HEK293 (cell line): ENCODE measurements around the gene PRDM13.

Experiments used
- CTCF ChIA-PET: fragments of 350-600 bp; formaldehyde crosslinking; extraction: SDS; loops from one replicate; lab custom pipeline; 2021; ENCODE audit warnings: antibody characterized with exemption; lab: Yijun Ruan, JAX
- POLR2A ChIA-PET: fragments of 300-600 bp; formaldehyde crosslinking; extraction: SDS; loops from one replicate; lab custom pipeline; 2020; ENCODE audit warnings: antibody characterized with exemption, inconsistent platforms; lab: Yijun Ruan, JAX
- H3K27ac ChIP-seq: fragments of 200-500 bp; sonication (Bioruptor generic); 2 replicates; pipeline ENCODE4 v1.5.1; 2014; ENCODE audit warnings: low read depth, low read length, control low read depth, inconsistent platforms; ENCODE audit errors: extremely low read depth
- H3K36me3 ChIP-seq, 2 experiments: fragments of 200-500 bp in 1 of 2; sonication (Bioruptor generic) in 1 of 2; 1 replicate in 1 of 2; 2 replicates in 1 of 2; pipeline ENCODE4 v1.5.1; 2014 to 2017; ENCODE audit warnings: inconsistent platforms in 2 of 2, low read length in 2 of 2; ENCODE audit not compliant: control insufficient read depth in 2 of 2, insufficient read depth in 1 of 2
- H3K4me1 ChIP-seq: fragments of 200-500 bp; sonication (Bioruptor generic); 2 replicates; pipeline ENCODE4 v1.5.1; 2014; ENCODE audit warnings: mild to moderate bottlenecking, low read length, inconsistent platforms; ENCODE audit not compliant: control insufficient read depth, insufficient read depth
- H3K4me3 ChIP-seq: 2 replicates; pipeline ENCODE4 v1.5.1; 2011; ENCODE audit warnings: low read depth, mild to moderate bottlenecking, control low read depth, low read length, moderate library complexity
- H3K9me3 ChIP-seq: fragments of 200-500 bp; sonication (Bioruptor generic); 2 replicates; pipeline ENCODE4 v1.5.1; 2014; ENCODE audit warnings: low read depth, low read length, inconsistent platforms; ENCODE audit not compliant: control insufficient read depth, insufficient read depth
- ELK4 ChIP-seq: IDR thresholded peaks from 2 replicates; pipeline ENCODE4 v1.6.1; 2011; ENCODE audit warnings: mild to moderate bottlenecking, low read depth, low read length, borderline replicate concordance
- HOXC10 ChIP-seq: sonication (generic); formaldehyde crosslinking; IDR thresholded peaks from 2 replicates; pipeline ENCODE4 v1.8.1; 2023; ENCODE audit warnings: mild to moderate bottlenecking, missing genetic modification reagents
- KLF16 ChIP-seq: fragments of 450-650 bp; formaldehyde crosslinking; IDR thresholded peaks from 2 replicates; pipeline ENCODE4 v1.5.1; 2017; ENCODE audit warnings: missing biosample characterization, missing genetic modification characterization
- OSR2 ChIP-seq: fragments of 450-650 bp; formaldehyde crosslinking; IDR thresholded peaks from 2 replicates; pipeline ENCODE4 v1.5.1; 2016; ENCODE audit warnings: missing biosample characterization, missing genetic modification characterization
- SALL2 ChIP-seq: fragments of 450-650 bp; formaldehyde crosslinking; IDR thresholded peaks from 2 replicates; pipeline ENCODE4 v1.5.0; 2017; ENCODE audit warnings: missing biosample characterization, mild to moderate bottlenecking, missing genetic modification characterization, borderline replicate concordance
- SCRT2 ChIP-seq: fragments of 450-650 bp; formaldehyde crosslinking; IDR thresholded peaks from 2 replicates; pipeline ENCODE4 v1.5.1; 2016; ENCODE audit warnings: missing biosample characterization, missing genetic modification characterization
- SP2 ChIP-seq: fragments of 450-650 bp; formaldehyde crosslinking; IDR thresholded peaks from 2 replicates; pipeline ENCODE4 v1.5.1; 2016; ENCODE audit warnings: missing biosample characterization, missing genetic modification characterization
- ZBTB10 ChIP-seq: fragments of 450-650 bp; formaldehyde crosslinking; IDR thresholded peaks from 2 replicates; pipeline ENCODE4 v1.5.1; 2016; ENCODE audit warnings: missing biosample characterization, missing genetic modification characterization
- ZFHX2 ChIP-seq: fragments of 450-650 bp; formaldehyde crosslinking; conservative IDR thresholded peaks from 2 replicates; pipeline ENCODE4 v1.5.1; 2016; ENCODE audit warnings: missing biosample characterization, missing genetic modification characterization
- ZFP69B ChIP-seq: fragments of 450-650 bp; formaldehyde crosslinking; IDR thresholded peaks from 2 replicates; pipeline ENCODE4 v1.5.1; 2016; ENCODE audit warnings: missing biosample characterization, missing genetic modification characterization
- ZIC2 ChIP-seq: fragments of 450-650 bp; formaldehyde crosslinking; IDR thresholded peaks from 2 replicates; pipeline ENCODE4 v1.5.1; 2016; ENCODE audit warnings: missing biosample characterization, missing genetic modification characterization
- ZNF10 ChIP-seq: fragments of 450-650 bp; formaldehyde crosslinking; IDR thresholded peaks from 2 replicates; pipeline ENCODE4 v1.5.1; 2017; ENCODE audit warnings: missing biosample characterization, missing genetic modification characterization
- ZNF132 ChIP-seq: fragments of 450-650 bp; formaldehyde crosslinking; IDR thresholded peaks from 2 replicates; pipeline ENCODE4 v1.5.1; 2017; ENCODE audit warnings: missing biosample characterization, missing genetic modification characterization, borderline replicate concordance
- ZNF140 ChIP-seq: fragments of 450-650 bp; formaldehyde crosslinking; IDR thresholded peaks from 2 replicates; pipeline ENCODE4 v1.5.1; 2016; ENCODE audit warnings: missing biosample characterization, missing genetic modification characterization
- ZNF155 ChIP-seq: fragments of 450-650 bp; formaldehyde crosslinking; IDR thresholded peaks from 2 replicates; pipeline ENCODE4 v1.5.1; 2016; ENCODE audit warnings: missing biosample characterization, missing genetic modification characterization
- ZNF221 ChIP-seq: fragments of 450-650 bp; formaldehyde crosslinking; IDR thresholded peaks from 2 replicates; pipeline ENCODE4 v1.5.1; 2017; ENCODE audit warnings: missing biosample characterization, missing genetic modification characterization, borderline replicate concordance
- ZNF341 ChIP-seq: fragments of 450-650 bp; formaldehyde crosslinking; IDR thresholded peaks from 2 replicates; pipeline ENCODE4; 2016; ENCODE audit warnings: low read depth, missing biosample characterization, missing genetic modification characterization
- ZNF426 ChIP-seq: fragments of 450-650 bp; formaldehyde crosslinking; IDR thresholded peaks from 2 replicates; pipeline ENCODE4 v1.5.1; 2017; ENCODE audit warnings: missing biosample characterization, missing genetic modification characterization, mild to moderate bottlenecking, inconsistent platforms, moderate library complexity
- ZNF449 ChIP-seq: fragments of 450-650 bp; formaldehyde crosslinking; IDR thresholded peaks from 2 replicates; pipeline ENCODE4 v1.5.1; 2017; ENCODE audit warnings: missing biosample characterization, mild to moderate bottlenecking, missing genetic modification characterization, moderate library complexity
- ZNF529 ChIP-seq: fragments of 450-650 bp; formaldehyde crosslinking; IDR thresholded peaks from 2 replicates; pipeline ENCODE4 v1.5.1; 2017; ENCODE audit warnings: missing genetic modification characterization, missing biosample characterization; ENCODE audit not compliant: insufficient replicate concordance
- ZNF558 ChIP-seq: fragments of 450-650 bp; formaldehyde crosslinking; IDR thresholded peaks from 2 replicates; pipeline ENCODE4 v1.5.1; 2016; ENCODE audit warnings: missing biosample characterization, missing genetic modification characterization
- ZNF571 ChIP-seq: fragments of 450-650 bp; formaldehyde crosslinking; IDR thresholded peaks from 2 replicates; pipeline ENCODE4 v1.5.0; 2017; ENCODE audit warnings: missing biosample characterization, missing genetic modification characterization
- ZNF626 ChIP-seq: fragments of 450-650 bp; sonication (Bioruptor Pico); formaldehyde crosslinking; IDR thresholded peaks from 2 replicates; pipeline ENCODE4 v1.5.1; 2018; ENCODE audit warnings: missing biosample characterization, missing genetic modification characterization, inconsistent platforms
- ZNF645 ChIP-seq: fragments of 450-650 bp; formaldehyde crosslinking; IDR thresholded peaks from 2 replicates; pipeline ENCODE4; 2016; ENCODE audit warnings: missing biosample characterization, missing genetic modification characterization
- ZNF670 ChIP-seq: fragments of 450-650 bp; formaldehyde crosslinking; IDR thresholded peaks from 2 replicates; pipeline ENCODE4 v1.5.1; 2016; ENCODE audit warnings: missing biosample characterization, missing genetic modification characterization, low read depth
- ZNF776 ChIP-seq: fragments of 450-650 bp; formaldehyde crosslinking; IDR thresholded peaks from 2 replicates; pipeline ENCODE4 v1.5.0; 2017; ENCODE audit warnings: missing biosample characterization, missing genetic modification characterization, borderline replicate concordance
- TF ChIP-seq, protein P1 (sequence below): fragments of 450-650 bp; formaldehyde crosslinking; IDR thresholded peaks from 2 replicates; pipeline ENCODE4 v1.5.1; 2016; ENCODE audit warnings: missing biosample characterization, missing genetic modification characterization, borderline replicate concordance

PRDM13 gene

GRCh38 chr6:99568103-99568933 is 38.3 kb upstream of the PRDM13 start, which contains the start of gene CCNC:
CCNC (minus strand) TSS chr6:99568660; CDS start chr6:99568527, 133 bp downstream.
- Histone ChIP-seq H3K4me1 (peaks cover 5% of the 10 kb centered on the region; the same call in 1 of the 2 replicates), H3K4me3 (peak within 1 kb of the TSS; percentile 64)
- CTCF ChIA-PET = interaction anchor here (0.6 to 1.7 kb wide), 10 partner anchors 15 to 422 kb away, joined by 3 to 5 read pairs (median 3); no protein-coding TSS in a partner anchor
- TF ChIP-seq ZFHX2 (tag by site-specific recombination) (no peak), ZBTB10 (tag by site-specific recombination) (peak; percentile 73), ELK4 (no peak), ZNF449 (no peak; the same call in 1 of the 2 replicates), ZNF10 (peak; percentile 16; the same call in 1 of the 2 replicates), SP2 (tag by site-specific recombination) (peak; percentile 60), ZNF529 (tag by site-specific recombination) (no peak), ZNF558 (0 out of 2 replicates have a peak, but pooled peaks have one; percentile 60), ZNF155 (tag by site-specific recombination) (no peak), KLF16 (tag by site-specific recombination) (peak; percentile 91; the same call in 1 of the 2 replicates), OSR2 (tag by site-specific recombination) (peak; percentile 64; the same call in 1 of the 2 replicates), ZIC2 (tag by site-specific recombination) (no peak), ZNF776 (tag by site-specific recombination) (no peak), ZNF670 (no peak), ZNF341 (peak; percentile 81), ZNF221 (tag by site-specific recombination) (no peak), ZNF645 (tag by site-specific recombination) (no peak), SCRT2 (tag by site-specific recombination) (no peak), ZNF132 (tag by site-specific recombination) (no peak), ZFP69B (peak; percentile 86), ZNF140 (tag by site-specific recombination) (no peak), SALL2 (no peak), ZNF626 (tag by site-specific recombination) (no peak), ZNF571 (no peak), ZNF426 (no peak), HOXC10 (CRISPR knock-in tag) (0 out of 2 replicates have a peak, but pooled peaks have one; percentile 64)
- TF ChIP-seq, protein P1, sequence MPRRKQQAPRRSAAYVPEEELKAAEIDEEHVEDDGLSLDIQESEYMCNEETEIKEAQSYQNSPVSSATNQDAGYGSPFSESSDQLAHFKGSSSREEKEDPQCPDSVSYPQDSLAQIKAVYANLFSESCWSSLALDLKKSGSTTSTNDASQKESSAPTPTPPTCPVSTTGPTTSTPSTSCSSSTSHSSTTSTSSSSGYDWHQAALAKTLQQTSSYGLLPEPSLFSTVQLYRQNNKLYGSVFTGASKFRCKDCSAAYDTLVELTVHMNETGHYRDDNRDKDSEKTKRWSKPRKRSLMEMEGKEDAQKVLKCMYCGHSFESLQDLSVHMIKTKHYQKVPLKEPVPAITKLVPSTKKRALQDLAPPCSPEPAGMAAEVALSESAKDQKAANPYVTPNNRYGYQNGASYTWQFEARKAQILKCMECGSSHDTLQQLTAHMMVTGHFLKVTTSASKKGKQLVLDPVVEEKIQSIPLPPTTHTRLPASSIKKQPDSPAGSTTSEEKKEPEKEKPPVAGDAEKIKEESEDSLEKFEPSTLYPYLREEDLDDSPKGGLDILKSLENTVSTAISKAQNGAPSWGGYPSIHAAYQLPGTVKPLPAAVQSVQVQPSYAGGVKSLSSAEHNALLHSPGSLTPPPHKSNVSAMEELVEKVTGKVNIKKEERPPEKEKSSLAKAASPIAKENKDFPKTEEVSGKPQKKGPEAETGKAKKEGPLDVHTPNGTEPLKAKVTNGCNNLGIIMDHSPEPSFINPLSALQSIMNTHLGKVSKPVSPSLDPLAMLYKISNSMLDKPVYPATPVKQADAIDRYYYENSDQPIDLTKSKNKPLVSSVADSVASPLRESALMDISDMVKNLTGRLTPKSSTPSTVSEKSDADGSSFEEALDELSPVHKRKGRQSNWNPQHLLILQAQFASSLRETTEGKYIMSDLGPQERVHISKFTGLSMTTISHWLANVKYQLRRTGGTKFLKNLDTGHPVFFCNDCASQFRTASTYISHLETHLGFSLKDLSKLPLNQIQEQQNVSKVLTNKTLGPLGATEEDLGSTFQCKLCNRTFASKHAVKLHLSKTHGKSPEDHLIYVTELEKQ = 0 out of 2 replicates have a peak, but pooled peaks have one; percentile 28

More at GRCh38 chr6:99568103-99568933, 38.3 kb upstream of the PRDM13 start, which contains the start of gene CCNC:
- H3K36me3 ChIP-seq = no peaks in the 10 kb centered on the region
- H3K27ac ChIP-seq = peak within 1 kb of the TSS; percentile 83
- POLR2A ChIA-PET = interaction anchor here (0.6 to 2.7 kb wide), 33 partner anchors 8 to 897 kb away, joined by 3 to 30 read pairs (median 5); partner anchors contain the start of genes COQ3, PNISR, SIM1 and USP45
- H3K9me3 ChIP-seq = no peaks in the 10 kb centered on the region
